GM10266 (cell line): ENCODE results near the gene EIF2AK3.

Experiments
- DNase-seq: peaks from one replicate; pipeline ENCODE4 v3.0.0; 2012; ENCODE audit errors: extremely low spot score
- TF ChIP-seq, protein P1 (sequence below): IDR thresholded peaks from 2 replicates; pipeline ENCODE4 v1.5.1; 2012; ENCODE audit warnings: mild to moderate bottlenecking, low read depth; ENCODE audit not compliant: control insufficient read depth, insufficient read depth; ENCODE audit errors: missing control alignments

EIF2AK3 gene

DNA sequence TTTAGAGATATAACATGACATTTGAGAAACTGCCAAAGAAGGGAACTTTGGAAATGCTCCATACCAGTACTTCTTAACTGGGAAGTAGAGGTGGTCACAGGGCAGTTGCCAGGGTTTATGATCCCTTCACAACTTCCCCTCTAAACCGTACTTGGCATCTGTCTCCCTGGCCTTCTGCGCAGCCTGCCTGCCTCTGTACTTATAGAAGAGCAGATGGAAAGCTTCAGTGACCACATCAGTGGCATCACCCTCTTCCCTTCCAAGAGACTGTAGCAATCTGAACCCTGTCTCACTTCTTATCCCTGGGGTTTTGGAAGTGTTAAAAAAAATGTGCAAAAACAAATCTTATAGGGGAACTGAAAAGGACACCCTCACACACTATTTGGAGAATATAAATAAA is 64.1 kb downstream of the EIF2AK3 start:
- TF ChIP-seq, protein P1, sequence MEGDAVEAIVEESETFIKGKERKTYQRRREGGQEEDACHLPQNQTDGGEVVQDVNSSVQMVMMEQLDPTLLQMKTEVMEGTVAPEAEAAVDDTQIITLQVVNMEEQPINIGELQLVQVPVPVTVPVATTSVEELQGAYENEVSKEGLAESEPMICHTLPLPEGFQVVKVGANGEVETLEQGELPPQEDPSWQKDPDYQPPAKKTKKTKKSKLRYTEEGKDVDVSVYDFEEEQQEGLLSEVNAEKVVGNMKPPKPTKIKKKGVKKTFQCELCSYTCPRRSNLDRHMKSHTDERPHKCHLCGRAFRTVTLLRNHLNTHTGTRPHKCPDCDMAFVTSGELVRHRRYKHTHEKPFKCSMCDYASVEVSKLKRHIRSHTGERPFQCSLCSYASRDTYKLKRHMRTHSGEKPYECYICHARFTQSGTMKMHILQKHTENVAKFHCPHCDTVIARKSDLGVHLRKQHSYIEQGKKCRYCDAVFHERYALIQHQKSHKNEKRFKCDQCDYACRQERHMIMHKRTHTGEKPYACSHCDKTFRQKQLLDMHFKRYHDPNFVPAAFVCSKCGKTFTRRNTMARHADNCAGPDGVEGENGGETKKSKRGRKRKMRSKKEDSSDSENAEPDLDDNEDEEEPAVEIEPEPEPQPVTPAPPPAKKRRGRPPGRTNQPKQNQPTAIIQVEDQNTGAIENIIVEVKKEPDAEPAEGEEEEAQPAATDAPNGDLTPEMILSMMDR: no peak
- DNase-seq: no peak

DNA sequence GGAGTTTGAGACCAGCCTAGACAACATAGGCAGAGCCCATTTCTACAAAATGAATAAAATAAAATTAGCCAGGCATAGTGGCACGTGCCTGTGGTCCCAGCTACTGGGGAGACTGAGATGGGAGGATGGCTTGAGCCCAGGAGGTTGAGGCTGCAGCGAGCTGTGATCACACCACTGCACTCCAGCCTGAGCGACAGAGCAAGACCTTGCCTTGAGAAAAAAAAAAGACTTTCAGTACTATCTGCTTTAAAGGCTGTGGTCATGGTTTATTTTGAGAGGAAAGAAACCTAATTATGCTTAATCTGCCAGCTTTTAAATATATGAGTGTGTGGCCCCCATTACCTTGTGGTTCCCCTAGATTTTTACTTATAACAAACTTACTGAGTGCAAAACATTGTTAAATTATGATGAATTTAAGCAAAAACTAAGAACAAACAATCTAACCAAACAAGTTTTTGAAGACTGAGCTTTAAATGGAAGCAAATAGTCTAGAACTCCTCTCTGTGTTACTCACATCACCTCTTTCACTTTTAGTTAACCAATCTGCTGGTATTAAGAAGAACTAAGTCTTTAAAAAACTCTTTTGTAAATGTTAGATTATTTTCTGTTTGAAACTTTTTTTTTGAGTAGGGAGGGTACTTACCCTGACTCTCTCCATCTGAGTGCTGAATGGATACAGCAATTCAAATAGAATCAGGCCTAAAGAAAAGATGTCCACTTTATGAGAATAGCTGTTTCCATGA is 65.4 kb downstream of the EIF2AK3 start:
- TF ChIP-seq, protein P1: no peak
- peak; percentile 37 for DNase-seq

DNA sequence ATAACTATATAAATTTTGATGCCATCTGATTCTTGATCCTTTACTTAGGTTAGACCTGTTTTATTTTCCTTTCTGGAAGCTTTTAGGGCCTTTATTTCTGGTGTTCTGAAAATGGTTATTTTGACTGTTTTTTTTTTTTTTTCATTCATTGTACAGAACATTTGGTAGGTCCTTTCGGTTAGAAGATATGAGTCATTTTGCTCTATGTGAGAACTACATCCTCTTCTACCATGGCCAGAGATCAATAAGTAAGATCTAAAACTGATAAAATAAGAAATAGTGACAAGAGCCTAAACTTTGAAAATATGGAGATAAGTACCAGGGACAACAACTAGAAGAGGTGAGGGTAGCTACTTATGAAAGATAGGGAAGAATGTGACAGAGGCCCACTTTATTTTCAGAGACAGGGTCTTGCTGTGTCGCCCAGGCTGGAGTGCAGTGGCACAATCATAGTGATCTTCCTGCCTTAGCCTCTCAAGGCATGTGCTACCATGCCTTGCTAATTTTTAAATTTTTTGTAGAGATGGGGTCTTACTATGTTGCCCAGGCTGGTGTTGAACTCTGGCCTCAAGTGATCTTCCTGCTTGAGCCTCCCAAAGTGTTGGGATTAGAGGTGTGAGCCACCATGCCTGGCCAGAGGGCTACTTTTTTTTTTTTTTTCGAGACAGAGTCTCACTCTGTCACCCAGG is 66.5 kb downstream of the EIF2AK3 start:
- DNase-seq: no peak
- TF ChIP-seq, protein P1: no peak

DNA sequence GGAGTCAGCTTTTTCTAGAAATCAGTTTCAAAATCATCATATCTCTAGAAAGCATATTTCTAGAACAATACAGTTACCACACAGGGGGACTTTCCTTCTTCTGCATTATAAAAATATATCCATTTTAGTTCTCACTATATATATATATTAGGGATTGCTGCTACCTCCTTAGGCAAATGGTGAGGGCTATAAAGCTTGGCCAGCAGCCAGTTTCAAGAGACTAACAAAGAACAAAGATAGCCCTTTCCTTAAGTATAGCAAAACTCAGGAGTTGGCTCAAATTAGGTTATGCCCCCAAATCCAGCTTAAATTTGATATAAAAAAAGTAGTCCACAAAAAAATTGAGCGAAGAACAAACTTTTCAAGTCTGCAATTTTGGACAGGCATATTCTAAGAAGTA is 70.0 kb downstream of the EIF2AK3 start:
- no peak for DNase-seq
- TF ChIP-seq, protein P1: no peak

GRCh38 chr2:88556026-88556425 is 71.2 kb downstream of the EIF2AK3 start:
- TF ChIP-seq, protein P1: no peak
- no peak for DNase-seq

DNA sequence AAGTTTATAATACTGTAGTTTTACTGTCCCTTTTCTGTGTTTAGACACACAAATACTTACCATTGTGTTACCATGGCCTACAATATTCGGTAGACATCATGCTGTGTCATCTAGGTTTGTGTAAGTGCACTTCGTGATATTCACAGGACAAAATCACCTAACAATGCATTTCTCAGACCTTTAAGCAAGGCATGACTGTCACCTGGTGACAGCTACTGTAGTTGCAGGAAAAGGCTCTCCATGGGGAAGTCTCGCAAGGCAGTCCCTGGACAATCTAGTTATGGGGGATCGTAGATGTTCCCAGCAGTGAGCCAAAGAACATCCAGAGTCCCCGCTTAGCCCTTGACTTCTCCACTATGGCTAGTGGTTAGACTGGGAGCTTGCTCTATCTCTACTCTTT is 73.1 kb downstream of the EIF2AK3 start:
- TF ChIP-seq, protein P1: no peak
- no peak for DNase-seq
